Measurements from ENCODE around the gene TANGO6.

- TF ChIP-seq POLR2A (IDR thresholded peaks at IDR 0.05) (no peak), CTCF (IDR thresholded peaks at IDR 0.05) (no peak)
These were observed 251.2 kb downstream of the TANGO6 start for GRCh38 chr16:69094501-69094900.
